Caco-2 (cell line): Measurements from ENCODE around the gene ISCA1. TPM values are rescaled to one million over a fixed set of nuclear protein-coding genes. Genes with fewer than 3 reads are reported as not detected.

Experiments used
- BruUV-seq: library from RNA; stranded (reverse); fragments of 400-500 nt; replicated peaks from 2 replicates; lab custom pipeline; 2021; lab: Mats Ljungman, UMichigan
- CTCF ChIA-PET: fragments of 300-600 bp; sonication (Branson Sonifier 250); formaldehyde crosslinking; loops from one replicate; lab custom pipeline; 2022; ENCODE audit warnings: antibody characterized with exemption; lab: Charles Lee
- POLR2A ChIA-PET: fragments of 300-600 bp; sonication (Branson Sonifier 250); formaldehyde crosslinking; loops from one replicate; lab custom pipeline; 2022; ENCODE audit warnings: antibody characterized with exemption; lab: Charles Lee
- DNase-seq, 2 experiments: peaks; one replicate each; pipeline versions ENCODE4 v3.0.0 to v3.0.0-alpha.2; 2020 to 2022
- H3K27me3 ChIP-seq: replicated peaks from 2 replicates; pipeline ENCODE4 v1.6.0; 2011; ENCODE audit warnings: low read length; ENCODE audit not compliant: control insufficient read depth, insufficient read depth
- H3K36me3 ChIP-seq: 2 replicates; pipeline ENCODE4 v1.5.1; 2011; ENCODE audit warnings: low read length; ENCODE audit not compliant: control insufficient read depth, insufficient read depth
- H3K4me1 ChIP-seq: fragments of 250-450 bp; sonication (Bioruptor Pico); 2 replicates; pipeline ENCODE4 v1.5.1; 2020; ENCODE audit warnings: mild to moderate bottlenecking
- H3K4me3 ChIP-seq: 2 replicates; pipeline ENCODE4 v1.5.1; 2011; ENCODE audit warnings: low read depth, mild to moderate bottlenecking, control low read depth, low read length
- H3K9me3 ChIP-seq: fragments of 250-450 bp; sonication (Bioruptor Pico); 2 replicates; pipeline ENCODE4 v1.5.1; 2020; ENCODE audit warnings: mild to moderate bottlenecking, moderate library complexity
- H3K27ac Mint-ChIP-seq: one replicate; pipeline ENCODE4 v1.8.0; 2022; ENCODE audit warnings: mixed read lengths; ENCODE audit not compliant: unreplicated experiment
- H3K27me3 Mint-ChIP-seq: one replicate; pipeline ENCODE4 v1.8.0; 2022; ENCODE audit warnings: mixed read lengths; ENCODE audit not compliant: insufficient read depth, unreplicated experiment
- H3K36me3 Mint-ChIP-seq: one replicate; pipeline ENCODE4 v1.8.0; 2022; ENCODE audit warnings: mild to moderate bottlenecking, mixed read lengths; ENCODE audit not compliant: insufficient read depth, unreplicated experiment
- H3K4me1 Mint-ChIP-seq: one replicate; pipeline ENCODE4 v1.8.0; 2022; ENCODE audit warnings: low read depth, mixed read lengths; ENCODE audit not compliant: unreplicated experiment
- H3K4me3 Mint-ChIP-seq: one replicate; pipeline ENCODE4 v1.8.0; 2022; ENCODE audit warnings: mild to moderate bottlenecking, moderate library complexity, mixed read lengths; ENCODE audit not compliant: unreplicated experiment
- H3K9me3 Mint-ChIP-seq: one replicate; pipeline ENCODE4 v1.8.0; 2022; ENCODE audit warnings: mixed read lengths; ENCODE audit not compliant: unreplicated experiment
- CTCF ChIP-seq, 2 experiments: fragments of 200-600 bp in 1 of 2; IDR thresholded peaks; 1 replicate in 1 of 2; 2 replicates in 1 of 2; pipeline versions ENCODE4 v1.5.1 to v1.8.0; 2011 to 2022; ENCODE audit warnings: antibody characterized with exemption in 1 of 2, control low read depth in 1 of 2, inconsistent platforms in 1 of 2, low read depth in 1 of 2, low read length in 1 of 2, mild to moderate bottlenecking in 1 of 2, moderate library complexity in 1 of 2; ENCODE audit not compliant: insufficient read depth in 1 of 2, severe bottlenecking in 1 of 2, unreplicated experiment in 1 of 2
- intact Hi-C: fragments of 100-400 bp; cut with micrococcal nuclease; formaldehyde crosslinking; loops from one replicate; pipeline ENCODE4 v1.10.0; 2022; ENCODE audit not compliant: unreplicated experiment
- total RNA-seq: library from RNA; stranded (reverse); gene quantifications from 2 replicates; pipeline ENCODE4 v1.2.3, GENCODE V29; 2022

Gene ISCA1
- total RNA-seq, 1 experiment from 2014 or later, result 11.2 TPM

- H3K36me3 Mint-ChIP-seq, result peaks cover 5% of the 10 kb centered on the region
- Histone ChIP-seq H3K27me3 (no peaks in the 10 kb centered on the region), H3K36me3 (no peaks in the 10 kb centered on the region; the same call in 1 of the 2 replicates), H3K4me3 (no peak overlapping the region), H3K9me3 (no peaks in the 10 kb centered on the region), H3K4me1 (no peaks in the 10 kb centered on the region)
- no peaks in the 10 kb centered on the region for H3K27me3 Mint-ChIP-seq
- no TSS peak for BruUV-seq
- ChIA-PET POLR2A (no interaction called here), CTCF (no interaction called here)
- no peak for DNase-seq
- intact Hi-C loops, result no loop called here
- H3K4me1 Mint-ChIP-seq, result no peaks in the 10 kb centered on the region
- no peaks in the 10 kb centered on the region for H3K9me3 Mint-ChIP-seq
- no peak for TF ChIP-seq CTCF (IDR thresholded peaks at IDR 0.05; ENCODE audit: insufficient read depth in 1 of 2, low read depth in 1 of 2, low read length in 1 of 2, severe bottlenecking in 1 of 2, unreplicated experiment in 1 of 2)
- no peak overlapping the region for H3K27ac Mint-ChIP-seq
- no peak overlapping the region for H3K4me3 Mint-ChIP-seq
Observed at GRCh38 chr9:86275962-86276361, 6.4 kb downstream of the ISCA1 start.

GRCh38 chr9:86274821-86275643 is 7.3 kb downstream of the ISCA1 start:
- BruUV-seq, result no TSS peak
- H3K27me3 ChIP-seq, result no peaks in the 10 kb centered on the region
- TF ChIP-seq CTCF (IDR thresholded peaks at IDR 0.05; ENCODE audit: insufficient read depth in 1 of 2, low read depth in 1 of 2, low read length in 1 of 2, severe bottlenecking in 1 of 2, unreplicated experiment in 1 of 2), result no peak
- no peaks in the 10 kb centered on the region for H3K27me3 Mint-ChIP-seq
- H3K4me1 Mint-ChIP-seq, result no peaks in the 10 kb centered on the region
- H3K4me1 ChIP-seq, result no peaks in the 10 kb centered on the region
- ChIA-PET CTCF (no interaction called here), POLR2A (no interaction called here)
- H3K9me3 ChIP-seq, result no peaks in the 10 kb centered on the region
- DNase-seq, result no peak
- intact Hi-C loops, result no loop called here
- no peak overlapping the region for H3K4me3 ChIP-seq
- H3K9me3 Mint-ChIP-seq, result no peaks in the 10 kb centered on the region
- no peak overlapping the region for H3K4me3 Mint-ChIP-seq
- H3K27ac Mint-ChIP-seq, result no peak overlapping the region
- no peaks in the 10 kb centered on the region; the same call in 1 of the 2 replicates for H3K36me3 ChIP-seq
- peaks cover 5% of the 10 kb centered on the region for H3K36me3 Mint-ChIP-seq

- no peak overlapping the region for H3K27ac Mint-ChIP-seq
- peaks cover 5% of the 10 kb centered on the region for H3K36me3 Mint-ChIP-seq
- CTCF ChIA-PET, result no interaction called here
Observed at GRCh38 chr9:86272221-86272620, 10.1 kb downstream of the ISCA1 start.

More at GRCh38 chr9:86272221-86272620, 10.1 kb downstream of the ISCA1 start:
- H3K27me3 ChIP-seq, result no peaks in the 10 kb centered on the region
- H3K9me3 Mint-ChIP-seq, result no peaks in the 10 kb centered on the region
- no peaks in the 10 kb centered on the region for H3K27me3 Mint-ChIP-seq
- no peaks in the 10 kb centered on the region for H3K9me3 ChIP-seq
- no peaks in the 10 kb centered on the region for H3K4me1 Mint-ChIP-seq
- intact Hi-C loops, result no loop called here
- POLR2A ChIA-PET, result no interaction called here
- DNase-seq, result no peak
- H3K36me3 ChIP-seq, result no peaks in the 10 kb centered on the region
- H3K4me3 ChIP-seq, result no peak overlapping the region
- BruUV-seq, result no TSS peak
- no peak for TF ChIP-seq CTCF (IDR thresholded peaks at IDR 0.05; ENCODE audit: insufficient read depth in 1 of 2, low read depth in 1 of 2, low read length in 1 of 2, severe bottlenecking in 1 of 2, unreplicated experiment in 1 of 2)
- no peak overlapping the region for H3K4me3 Mint-ChIP-seq
- H3K4me1 ChIP-seq, result no peaks in the 10 kb centered on the region
